Measurements from ENCODE around the gene CADM4.

DNA sequence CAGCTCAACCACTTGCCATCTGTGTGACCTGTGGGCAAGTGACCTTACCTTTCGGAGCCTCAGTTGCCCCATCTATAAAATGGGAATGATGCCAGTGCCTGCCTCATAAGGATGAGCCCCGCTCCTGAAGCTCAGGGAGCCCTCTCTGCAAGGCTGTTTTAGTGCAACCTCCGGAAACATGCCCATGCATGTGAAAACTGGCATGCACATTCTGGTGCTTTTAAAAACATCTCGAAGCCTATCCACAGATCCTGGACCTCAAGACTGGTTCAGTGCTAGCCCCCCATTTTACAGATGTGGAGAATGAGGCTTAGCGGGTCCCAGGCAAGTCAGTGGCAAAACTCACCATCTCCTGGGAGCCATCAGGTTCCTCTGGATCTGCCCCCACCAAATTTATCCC lies 5.6 kb downstream of the CADM4 start:
- TF ChIP-seq, protein P1, sequence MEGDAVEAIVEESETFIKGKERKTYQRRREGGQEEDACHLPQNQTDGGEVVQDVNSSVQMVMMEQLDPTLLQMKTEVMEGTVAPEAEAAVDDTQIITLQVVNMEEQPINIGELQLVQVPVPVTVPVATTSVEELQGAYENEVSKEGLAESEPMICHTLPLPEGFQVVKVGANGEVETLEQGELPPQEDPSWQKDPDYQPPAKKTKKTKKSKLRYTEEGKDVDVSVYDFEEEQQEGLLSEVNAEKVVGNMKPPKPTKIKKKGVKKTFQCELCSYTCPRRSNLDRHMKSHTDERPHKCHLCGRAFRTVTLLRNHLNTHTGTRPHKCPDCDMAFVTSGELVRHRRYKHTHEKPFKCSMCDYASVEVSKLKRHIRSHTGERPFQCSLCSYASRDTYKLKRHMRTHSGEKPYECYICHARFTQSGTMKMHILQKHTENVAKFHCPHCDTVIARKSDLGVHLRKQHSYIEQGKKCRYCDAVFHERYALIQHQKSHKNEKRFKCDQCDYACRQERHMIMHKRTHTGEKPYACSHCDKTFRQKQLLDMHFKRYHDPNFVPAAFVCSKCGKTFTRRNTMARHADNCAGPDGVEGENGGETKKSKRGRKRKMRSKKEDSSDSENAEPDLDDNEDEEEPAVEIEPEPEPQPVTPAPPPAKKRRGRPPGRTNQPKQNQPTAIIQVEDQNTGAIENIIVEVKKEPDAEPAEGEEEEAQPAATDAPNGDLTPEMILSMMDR (IDR thresholded peaks at IDR 0.05; ENCODE audit: borderline replicate concordance, extremely low read depth, low read length, poor library complexity, severe bottlenecking) = no peak
- TF ChIP-seq EZH2 (IDR thresholded peaks at IDR 0.05; ENCODE audit: borderline replicate concordance, low read depth, low read length, severe bottlenecking) = no peak
